Heart right ventricle (tissue), 16 donors: ENCODE data around the gene SH3RF1. TPM values are rescaled to one million over a fixed set of nuclear protein-coding genes. Genes with fewer than 3 reads are reported as not detected.

Experiments
- ATAC-seq, 8 donors: fragments of 200-7000 bp; cut with Tn5 transposase; one replicate each; pipeline ENCODE4 v1.9.1; 2020; ENCODE audit warnings: mild to moderate bottlenecking in 8 of 8, moderate library complexity in 8 of 8, moderate number of reproducible peaks in 1 of 8
- DNase-seq, 2 donors: peaks; one replicate each; pipeline ENCODE4 v3.0.0-alpha.2; 2020
- H3K27ac ChIP-seq, 10 donors: fragments of 200-600 bp; sonication (generic) in 2 of 10; one replicate each; pipeline versions ENCODE4 v1.5.0 to v1.8.0; 2020 to 2022; ENCODE audit warnings: mild to moderate bottlenecking in 3 of 10
- H3K27me3 ChIP-seq, 7 donors: fragments of 200-600 bp; one replicate each; pipeline ENCODE4 v1.8.0; 2021 to 2022; ENCODE audit warnings: mild to moderate bottlenecking in 2 of 7
- H3K36me3 ChIP-seq, 9 donors: fragments of 200-600 bp; sonication (generic) in 1 of 9; one replicate each; pipeline versions ENCODE4 v1.5.0 to v1.8.0; 2020 to 2022; ENCODE audit warnings: mild to moderate bottlenecking in 2 of 9
- H3K4me1 ChIP-seq, 9 donors: fragments of 200-600 bp; sonication (generic) in 1 of 9; one replicate each; pipeline versions ENCODE4 v1.5.0 to v1.8.0; 2020 to 2022; ENCODE audit warnings: mild to moderate bottlenecking in 4 of 9
- H3K4me3 ChIP-seq, 10 donors: fragments of 200-600 bp; sonication (generic) in 2 of 10; one replicate each; pipeline versions ENCODE4 v1.5.0 to v1.8.0; 2020 to 2022; ENCODE audit warnings: mild to moderate bottlenecking in 7 of 10, moderate library complexity in 2 of 10
- H3K9me3 ChIP-seq, 11 donors: fragments of 200-600 bp in 10 of 11; sonication (generic) in 2 of 11; one replicate each; pipeline versions ENCODE4 v1.5.0 to v1.8.0; 2013 to 2022; ENCODE audit warnings: mild to moderate bottlenecking in 2 of 11, control low read depth in 1 of 11, moderate library complexity in 1 of 11
- WGBS, 2 donors: extraction: QIAGEN DNeasy Blood & Tissue Kit; methylation state at CpG; one replicate each; pipeline ENCODE4 v1.1.7; 2013; ENCODE audit warnings: inconsistent platforms in 1 of 2; 5-methylcytosine and 5-hydroxymethylcytosine counted together
- intact Hi-C, 10 donors: fragments of 100-400 bp; cut with DNase I; formaldehyde crosslinking; loops; one replicate each; pipeline versions ENCODE4 v1.11.1 to v1.14.2; 2022
- polyA plus RNA-seq, 2 donors: library from polyadenylated mRNA; stranded (reverse); fragments of 200-250 nt; gene quantifications; one replicate each; pipeline ENCODE4 v1.2.3, GENCODE V29; 2013
- total RNA-seq, 10 donors: library from RNA; stranded (reverse); fragmentation: NEBNext Ultra II Directional in 3 of 10; extraction: Animal tissue kit (Norgen Biotek cat#: 25700) in 3 of 10; gene quantifications; one replicate each; pipeline versions ENCODE4 v1.2.1 to v1.2.4, GENCODE V29; 2021 to 2023
- TF ChIP-seq, protein P1 (sequence below), 9 donors: fragments of 200-600 bp; sonication (generic) in 2 of 9; IDR thresholded peaks; one replicate each; pipeline versions ENCODE4 v1.5.0 to v1.8.0; 2021 to 2022; ENCODE audit warnings: antibody characterized with exemption in 9 of 9, mild to moderate bottlenecking in 5 of 9, moderate library complexity in 1 of 9
- donor health status: Arrhythmogenic right ventricular cardiomyopathy.
- donor health status: ischemic (EF 13 %, LVEDD 7.1; RV severe dilation, severe dysfunction).
- donor health status: healthy with polysubstance abuse.
- donor health status: DM: no; HTN: yes; CAD: no.
- donor health status: DM: no; HTN: no; CAD: no.
- donor health status: ischemic (EF 25% LVEDD 6.9; RV normal size, moderate dysfunction).
- donor health status: ischemic (EF 25% LVEDD 5.7; RV mildly dilated, moderate dysfunction).
- donor health status: healthy.
- donor health status: DM: yes; HTN: yes; CAD: no.
- donor health status: Ischemic cardiomyopathy.
- donor health status: ischemic (EF 35%, LVEDD 5.7; RV mildly dilated, moderate dysfunction).
- donor health status: nonischemic (EF 11% LVEDD 7.7; RV severe dilation, severe dysfunction).
- donor health status: DM: yes; HTN: yes; CAD: no.
- donor health status: PGD.
- donor health status: ischemic (EF 29% LVEDD 5.4; RV normal size, mild dysfunction).
- donor health status: nonischemic (EF 23%, LVEDD 6.1; RV moderate dilation, normal function).

Gene SH3RF1
- total and polyA plus RNA-seq, 12 donors = 2.6 to 11.7 (median 8.9) TPM

GRCh38 chr4:169202145-169202699, 68.5 kb downstream of the SH3RF1 start:
- WGBS, 2 donors = 60 to 62% methylated on average over 3 of the region's 3 CpGs
- intact Hi-C loops = loop anchor here in 1 of 10 donors (10.0 kb wide), 1 partner anchor 63 kb away; no protein-coding TSS in a partner anchor
- TF ChIP-seq, protein P1, sequence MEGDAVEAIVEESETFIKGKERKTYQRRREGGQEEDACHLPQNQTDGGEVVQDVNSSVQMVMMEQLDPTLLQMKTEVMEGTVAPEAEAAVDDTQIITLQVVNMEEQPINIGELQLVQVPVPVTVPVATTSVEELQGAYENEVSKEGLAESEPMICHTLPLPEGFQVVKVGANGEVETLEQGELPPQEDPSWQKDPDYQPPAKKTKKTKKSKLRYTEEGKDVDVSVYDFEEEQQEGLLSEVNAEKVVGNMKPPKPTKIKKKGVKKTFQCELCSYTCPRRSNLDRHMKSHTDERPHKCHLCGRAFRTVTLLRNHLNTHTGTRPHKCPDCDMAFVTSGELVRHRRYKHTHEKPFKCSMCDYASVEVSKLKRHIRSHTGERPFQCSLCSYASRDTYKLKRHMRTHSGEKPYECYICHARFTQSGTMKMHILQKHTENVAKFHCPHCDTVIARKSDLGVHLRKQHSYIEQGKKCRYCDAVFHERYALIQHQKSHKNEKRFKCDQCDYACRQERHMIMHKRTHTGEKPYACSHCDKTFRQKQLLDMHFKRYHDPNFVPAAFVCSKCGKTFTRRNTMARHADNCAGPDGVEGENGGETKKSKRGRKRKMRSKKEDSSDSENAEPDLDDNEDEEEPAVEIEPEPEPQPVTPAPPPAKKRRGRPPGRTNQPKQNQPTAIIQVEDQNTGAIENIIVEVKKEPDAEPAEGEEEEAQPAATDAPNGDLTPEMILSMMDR (IDR thresholded peaks at IDR 0.05) = no peak
- Histone ChIP-seq H3K4me1 (peaks cover 0 to 54% (median 25%) of the 10 kb centered on the region in 9 donors), H3K27me3 (no peaks in the 10 kb centered on the region), H3K27ac (peak overlapping the region in 8 of 10 donors; percentile 13 to 63 (median 56)), H3K9me3 (no peaks in the 10 kb centered on the region), H3K4me3 (no peak overlapping the region), H3K36me3 (no peaks in the 10 kb centered on the region)
- DNase-seq (no peak), ATAC-seq (peak in 1 of 8 donors; percentile 16)

GRCh38 chr4:169201222-169202144, 69.3 kb downstream of the SH3RF1 start:
- ATAC-seq = peak in 6 of 8 donors; percentile 43 to 79 (median 70)
- intact Hi-C loops = loop anchor here in 1 of 10 donors (10.0 kb wide), 1 partner anchor 63 kb away; no protein-coding TSS in a partner anchor
- Histone ChIP-seq H3K27me3 (no peaks in the 10 kb centered on the region), H3K4me1 (peaks cover 0 to 54% (median 25%) of the 10 kb centered on the region in 9 donors), H3K27ac (peak overlapping the region in 9 of 10 donors; percentile 4 to 63 (median 52)), H3K36me3 (no peaks in the 10 kb centered on the region), H3K4me3 (no peak overlapping the region), H3K9me3 (no peaks in the 10 kb centered on the region)
- WGBS, 2 donors = 47 to 56% methylated on average over 5 of the region's 5 CpGs
- TF ChIP-seq, protein P1 (IDR thresholded peaks at IDR 0.05) = no peak
- DNase-seq = no peak

DNA sequence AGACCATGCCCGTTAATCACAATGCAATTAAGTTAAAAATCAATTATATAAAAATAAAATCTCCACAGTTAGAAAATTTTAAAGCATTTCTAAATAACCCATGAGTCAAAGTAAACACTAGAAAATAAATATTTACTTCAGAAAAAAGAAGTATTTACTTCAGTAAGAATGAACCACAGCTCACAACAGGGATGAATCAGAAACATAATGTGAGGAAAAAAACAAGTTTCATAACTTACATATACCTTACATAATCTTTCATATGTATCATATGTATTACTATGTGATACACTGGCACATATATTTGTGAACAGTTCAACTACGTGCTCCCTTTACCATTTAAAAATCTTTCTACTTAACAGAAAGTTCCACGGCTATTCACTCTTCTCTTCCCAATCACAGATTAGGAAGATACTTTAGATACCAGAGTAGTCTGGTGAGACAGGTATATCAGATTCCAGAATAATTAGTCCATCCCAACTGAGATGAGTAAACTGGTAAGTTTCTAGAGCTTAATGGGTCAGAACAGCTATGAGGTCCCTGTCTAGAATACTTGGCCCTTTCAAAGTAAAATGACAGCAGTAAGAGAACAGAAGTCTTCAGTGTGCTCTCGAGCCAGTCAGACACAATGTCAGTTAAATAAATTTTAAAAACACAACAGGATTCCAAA, 70.3 kb downstream of the SH3RF1 start:
- intact Hi-C loops = loop anchor here in 1 of 10 donors (10.0 kb wide), 1 partner anchor 64 kb away; no protein-coding TSS in a partner anchor
- peaks cover 0 to 4% (median 0%) of the 10 kb centered on the region in 11 donors for H3K9me3 ChIP-seq
- DNase-seq (no peak), ATAC-seq (no peak)
- H3K4me1 ChIP-seq = peaks cover 0 to 50% (median 24%) of the 10 kb centered on the region in 9 donors
- H3K27ac ChIP-seq = peak overlapping the region in 7 of 10 donors; percentile 2 to 63 (median 61)
- TF ChIP-seq, protein P1 (IDR thresholded peaks at IDR 0.05) = no peak
- no peaks in the 10 kb centered on the region for H3K36me3 ChIP-seq
- WGBS, 2 donors = 88 to 91% methylated on average over 4 of the region's 4 CpGs
- no peaks in the 10 kb centered on the region for H3K27me3 ChIP-seq
- H3K4me3 ChIP-seq = no peak overlapping the region

GRCh38 chr4:169199184-169199583, 71.6 kb downstream of the SH3RF1 start:
- no peak for ATAC-seq
- no peaks in the 10 kb centered on the region for H3K27me3 ChIP-seq
- peaks cover 0 to 15% (median 11%) of the 10 kb centered on the region in 11 donors for H3K9me3 ChIP-seq
- H3K36me3 ChIP-seq = peaks cover 0 to 7% (median 0%) of the 10 kb centered on the region in 9 donors
- H3K4me3 ChIP-seq = no peak overlapping the region
- DNase-seq = no peak
- 86 to 93% methylated on average over 3 of the region's 3 CpGs for WGBS, 2 donors
- H3K4me1 ChIP-seq = peaks cover 0 to 40% (median 20%) of the 10 kb centered on the region in 9 donors
- intact Hi-C loops = no loop called here
- no peak overlapping the region for H3K27ac ChIP-seq
- TF ChIP-seq, protein P1 (IDR thresholded peaks at IDR 0.05) = no peak
